HG03095 (cell line): ENCODE results near the gene DNAJB11.

ENCODE experiments used
- ATAC-seq: cut with Tn5 transposase; IDR thresholded peaks from one replicate; pipeline ENCODE4 v1.9.1; 2021; ENCODE audit warnings: moderate library complexity; ENCODE audit not compliant: unreplicated experiment

The DNAJB11 gene

DNA sequence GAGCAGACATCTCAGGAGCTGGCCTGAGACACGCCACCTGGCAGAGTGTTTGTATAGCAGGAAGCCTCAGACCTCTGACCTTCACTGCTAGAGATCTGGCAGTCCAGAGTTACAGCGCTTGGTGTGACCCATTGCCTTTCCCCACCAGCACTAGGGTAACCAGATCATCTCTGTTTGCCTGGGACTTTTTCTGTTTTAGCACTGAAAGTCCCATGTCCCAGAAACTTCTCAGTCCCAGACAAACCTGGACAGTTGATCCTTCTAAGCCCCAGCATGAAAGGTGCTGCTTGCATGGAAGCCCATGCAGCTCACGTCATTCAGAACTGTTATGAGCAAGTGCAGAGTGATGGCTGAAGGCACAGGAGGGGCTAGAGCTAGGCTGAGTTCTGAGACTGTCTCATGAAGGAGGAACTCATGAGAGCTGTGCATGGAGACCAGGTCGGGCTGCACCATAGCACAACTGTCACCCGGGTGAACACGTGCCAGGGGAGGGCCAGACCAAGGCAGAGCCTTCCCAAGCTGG is 24.1 kb downstream of the DNAJB11 start:
- no peak for ATAC-seq

DNA sequence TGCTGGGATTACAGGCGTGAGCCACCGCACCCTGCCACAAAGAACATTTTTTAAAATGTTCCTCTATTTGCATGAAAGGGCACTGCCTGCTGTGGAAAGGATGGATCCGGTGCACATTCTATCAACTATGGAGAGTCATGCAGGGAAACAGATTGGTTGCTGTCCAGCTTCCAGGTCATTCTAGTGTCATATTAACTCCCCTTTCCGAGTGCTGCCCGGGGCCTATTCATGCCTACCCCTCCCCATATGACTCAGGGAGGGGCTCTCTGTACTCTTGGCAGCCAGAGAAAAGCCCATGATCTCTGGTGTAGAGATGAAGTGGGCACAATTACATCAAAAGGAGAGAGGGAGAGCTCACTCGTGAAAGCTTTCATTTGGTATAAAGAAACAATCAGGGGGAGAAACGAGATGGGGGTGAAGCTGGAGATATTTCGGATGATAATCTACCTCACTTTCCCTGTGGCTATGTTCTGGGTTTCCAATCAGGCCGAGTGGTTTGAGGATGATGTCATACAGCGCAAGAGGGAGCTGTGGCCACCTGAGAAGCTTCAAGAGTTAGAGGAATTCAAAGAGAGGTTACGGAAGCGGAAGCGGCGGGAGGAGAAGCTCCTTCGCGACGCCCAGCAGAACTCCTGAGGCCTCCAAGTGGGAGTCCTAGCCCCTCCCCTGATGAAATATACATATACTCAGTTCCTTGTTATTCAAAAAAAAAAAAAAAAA is 26.2 kb downstream of the DNAJB11 start:
- no peak for ATAC-seq

DNA sequence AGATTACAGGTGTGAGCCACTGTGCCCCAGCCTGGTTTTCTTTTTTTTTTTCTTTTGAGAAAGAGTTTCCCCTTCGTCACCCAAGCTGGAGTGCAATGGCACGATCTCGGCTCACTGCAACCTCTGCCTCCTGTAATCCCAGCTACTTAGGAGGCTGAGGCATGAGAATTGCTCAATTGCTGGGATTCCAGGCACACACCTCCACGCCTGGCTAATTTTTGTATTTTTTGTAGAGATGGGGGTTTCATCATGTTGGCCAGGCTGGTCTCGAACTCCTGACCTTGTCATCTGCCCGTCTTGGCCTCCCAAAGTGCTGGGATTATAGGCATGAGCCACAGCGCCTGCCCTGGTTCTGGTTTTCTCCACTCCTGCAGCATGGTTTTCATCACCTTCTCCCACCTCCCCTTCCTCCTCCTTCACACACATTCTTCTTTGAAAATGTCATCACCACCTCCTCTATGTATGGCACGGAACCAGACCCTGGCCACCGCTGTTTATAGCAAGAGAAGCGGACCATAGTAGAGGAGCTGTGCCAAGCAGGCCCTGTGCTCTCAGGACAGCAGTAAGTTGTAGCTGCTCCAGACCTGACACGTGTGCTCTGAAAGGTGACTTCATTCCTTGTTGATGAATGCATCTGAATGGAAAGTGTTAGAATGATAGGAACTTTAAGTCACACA is 27.7 kb downstream of the DNAJB11 start:
- ATAC-seq = no peak

DNA sequence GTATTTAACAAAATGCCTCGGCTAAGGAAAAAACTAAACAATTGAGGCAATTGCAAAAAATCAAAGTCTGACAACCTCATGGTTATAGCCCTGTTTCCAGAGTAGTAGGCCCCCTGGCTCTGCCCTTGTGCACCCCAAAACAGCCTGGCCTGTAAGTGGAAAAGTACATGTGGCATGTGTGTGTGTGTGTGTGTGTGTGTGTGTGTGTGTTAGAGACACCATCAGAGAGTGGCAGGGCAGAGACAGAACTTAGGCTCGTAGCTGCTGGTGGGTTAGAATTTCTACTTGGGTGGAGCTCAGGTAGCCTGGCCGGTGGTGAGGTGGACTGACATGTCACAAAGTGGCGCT is 28.2 kb downstream of the DNAJB11 start:
- no peak for ATAC-seq

DNA sequence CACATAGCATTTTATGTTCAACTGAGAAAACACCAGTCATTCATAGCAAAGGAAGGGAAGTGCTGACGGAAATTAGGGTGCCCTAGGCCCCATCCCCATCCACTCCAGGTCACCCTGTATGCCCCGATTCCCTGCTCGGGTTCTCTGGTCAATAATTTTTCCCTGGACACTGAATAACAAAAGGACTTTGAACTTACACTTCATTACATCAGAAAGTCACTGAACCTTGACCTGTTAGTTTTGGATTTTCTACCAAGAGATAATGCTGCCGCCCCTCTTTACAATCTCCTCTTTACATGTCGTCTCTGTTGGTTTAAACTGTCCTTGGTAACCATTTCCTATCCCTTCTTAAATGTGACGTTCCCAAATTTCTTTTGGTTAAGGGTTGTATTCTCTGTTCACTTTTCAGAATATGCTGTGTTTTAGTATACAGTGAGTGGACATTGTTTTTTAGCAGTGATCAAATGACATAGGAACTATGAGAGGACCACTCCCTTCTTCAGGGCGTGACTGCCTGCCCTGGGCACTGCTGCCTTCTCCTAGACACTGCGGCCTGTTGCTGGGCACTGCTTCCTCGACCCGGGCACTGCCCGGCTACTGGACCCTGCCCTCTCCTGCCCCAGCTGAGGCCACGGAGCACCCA is 28.7 kb downstream of the DNAJB11 start:
- ATAC-seq = no peak

DNA sequence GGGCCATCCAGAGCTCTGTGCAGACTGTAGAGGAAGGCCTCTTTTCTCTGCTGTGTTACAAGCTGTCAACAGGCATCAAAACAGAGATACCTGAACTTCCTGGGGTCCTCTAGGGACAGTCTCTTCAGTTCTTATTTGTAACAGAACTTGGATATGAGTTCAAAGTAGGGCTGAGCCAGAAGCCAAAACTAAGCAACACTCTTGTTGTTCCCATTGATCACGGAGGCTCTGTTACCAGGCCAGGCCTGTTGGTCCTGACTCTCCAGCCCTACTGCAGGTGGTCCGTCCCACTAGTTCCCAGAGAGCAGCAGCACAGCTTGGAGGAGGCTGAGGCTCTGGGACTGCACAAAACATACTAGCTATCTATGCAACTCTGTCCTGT is 29.3 kb downstream of the DNAJB11 start:
- no peak for ATAC-seq

DNA sequence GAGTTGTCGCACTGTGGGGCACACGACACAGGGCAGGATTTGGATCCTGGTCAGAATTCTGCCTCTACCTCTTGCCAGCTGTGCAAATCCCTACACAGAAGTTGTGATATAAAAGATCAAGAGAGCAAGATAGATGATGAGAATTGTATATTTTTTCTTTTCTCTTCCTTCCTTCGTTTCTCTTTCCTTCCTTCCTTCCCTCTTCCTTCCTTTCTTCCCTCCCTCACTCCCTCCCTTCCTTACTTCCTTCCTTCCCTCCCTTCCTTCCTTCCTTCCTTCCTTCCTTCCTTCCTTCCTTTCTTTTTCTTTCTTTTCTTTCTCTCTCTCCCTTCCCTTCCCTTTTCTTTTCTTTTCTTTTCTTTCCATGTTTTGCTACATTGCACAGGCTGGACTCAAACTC is 30.4 kb downstream of the DNAJB11 start:
- ATAC-seq = no peak

DNA sequence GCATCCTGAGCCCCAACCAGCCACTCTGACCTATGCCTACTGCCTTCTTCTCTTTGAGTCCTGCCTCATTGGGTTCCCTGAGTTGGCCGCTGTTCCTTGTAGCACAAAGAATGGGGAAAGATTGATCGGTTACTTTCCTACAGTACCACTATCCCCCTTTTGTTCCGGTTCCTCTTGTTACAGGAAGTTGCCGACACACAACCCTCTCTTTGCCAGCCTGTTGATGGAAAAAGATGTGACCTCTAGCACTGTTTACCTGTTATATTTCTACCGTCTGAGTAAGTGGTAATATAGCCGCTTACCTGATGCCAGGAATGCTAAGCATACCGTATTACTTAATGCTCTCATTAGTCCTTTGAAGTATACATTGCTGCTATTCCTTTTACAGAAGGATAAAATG is 32.6 kb downstream of the DNAJB11 start:
- ATAC-seq = no peak

DNA sequence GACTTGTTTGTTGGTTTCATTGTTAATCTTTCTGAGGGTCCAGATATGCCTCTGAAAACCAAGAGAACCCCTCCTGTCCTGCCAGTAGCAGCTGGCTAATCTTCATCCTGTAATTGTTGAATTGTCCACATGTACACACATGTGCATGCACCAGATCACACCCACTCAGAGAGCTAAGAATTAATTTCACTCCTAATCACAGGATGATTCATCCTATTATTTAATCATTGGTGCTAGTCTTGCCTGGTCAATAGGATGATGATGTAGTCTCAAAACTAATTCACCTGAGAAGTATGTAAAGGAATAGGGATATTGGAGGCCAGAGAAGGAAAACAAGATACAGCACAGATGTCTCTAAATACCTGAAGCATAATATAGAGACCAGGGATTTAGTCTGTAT is 34.6 kb downstream of the DNAJB11 start:
- ATAC-seq = no peak

DNA sequence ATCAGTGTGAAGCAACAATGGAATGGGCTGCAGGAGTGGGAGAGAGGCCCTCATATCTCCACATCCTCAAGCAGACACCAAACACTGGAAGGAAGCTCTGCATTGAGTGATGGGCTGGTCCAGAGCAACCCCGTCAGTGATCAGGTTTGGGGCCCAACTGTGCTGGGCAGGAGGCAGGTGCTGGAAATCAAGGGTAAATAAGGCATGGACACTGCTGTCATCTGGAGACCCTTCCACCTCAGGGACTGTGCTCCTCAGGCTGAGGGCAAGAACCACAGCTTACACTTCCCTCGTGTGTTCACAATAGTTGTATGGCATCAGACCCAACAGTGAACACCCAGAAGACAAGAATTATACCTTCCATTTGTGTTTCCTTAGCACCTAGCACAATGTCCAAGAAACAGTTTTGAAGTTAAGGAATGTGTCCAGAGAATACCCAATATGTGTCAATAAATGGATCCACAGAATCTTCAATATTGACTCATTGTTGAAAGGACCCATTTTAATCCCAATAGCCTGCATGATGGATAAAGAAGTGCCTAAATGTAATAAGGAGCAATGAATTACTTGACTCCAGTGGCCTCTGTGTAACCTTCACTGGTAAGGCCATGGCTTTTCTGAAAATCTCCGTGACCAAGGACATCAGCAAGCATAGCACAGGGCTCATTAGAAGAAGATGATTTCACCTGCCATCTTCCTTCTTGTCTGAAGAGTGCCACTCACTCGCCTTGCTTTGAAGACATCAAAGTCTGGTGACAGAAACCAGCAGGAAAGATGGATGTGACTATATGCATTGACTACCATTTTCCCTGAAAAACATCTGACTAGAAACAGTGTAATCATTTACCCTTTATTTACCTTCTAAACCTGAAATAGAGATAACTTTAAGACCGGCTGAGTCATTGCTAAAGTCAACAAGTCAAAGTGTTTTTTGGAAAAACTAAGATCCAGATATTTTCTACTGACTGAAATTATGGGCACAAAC is 35.3 kb downstream of the DNAJB11 start:
- no peak for ATAC-seq

DNA sequence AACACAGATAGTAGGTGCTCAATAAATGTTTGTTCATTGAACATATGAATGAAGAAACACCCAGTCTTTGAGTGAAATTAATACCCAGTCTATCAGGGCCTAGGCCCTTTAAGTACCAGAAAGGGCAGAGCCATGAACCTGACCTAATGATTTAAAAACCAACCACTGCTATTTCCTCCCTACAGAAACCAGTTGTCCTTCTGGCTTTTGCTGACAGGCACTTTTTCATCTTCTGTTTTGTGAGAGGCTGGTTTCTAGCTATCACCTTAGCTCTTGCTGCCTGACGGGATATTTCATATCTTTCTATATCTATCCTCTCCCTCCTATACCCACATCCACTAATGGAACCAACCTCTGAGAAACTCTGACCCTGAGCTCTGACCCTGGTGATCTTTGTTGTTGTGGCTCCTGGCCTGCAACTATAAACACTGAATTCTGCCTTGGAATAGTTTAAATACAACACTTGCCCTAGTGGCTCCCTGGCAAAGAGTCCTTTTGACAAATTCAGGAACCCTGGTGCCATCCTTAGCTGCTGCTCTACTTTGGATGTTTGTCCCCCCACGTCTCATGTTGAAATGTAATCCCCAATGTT is 38.2 kb downstream of the DNAJB11 start:
- no peak for ATAC-seq

DNA sequence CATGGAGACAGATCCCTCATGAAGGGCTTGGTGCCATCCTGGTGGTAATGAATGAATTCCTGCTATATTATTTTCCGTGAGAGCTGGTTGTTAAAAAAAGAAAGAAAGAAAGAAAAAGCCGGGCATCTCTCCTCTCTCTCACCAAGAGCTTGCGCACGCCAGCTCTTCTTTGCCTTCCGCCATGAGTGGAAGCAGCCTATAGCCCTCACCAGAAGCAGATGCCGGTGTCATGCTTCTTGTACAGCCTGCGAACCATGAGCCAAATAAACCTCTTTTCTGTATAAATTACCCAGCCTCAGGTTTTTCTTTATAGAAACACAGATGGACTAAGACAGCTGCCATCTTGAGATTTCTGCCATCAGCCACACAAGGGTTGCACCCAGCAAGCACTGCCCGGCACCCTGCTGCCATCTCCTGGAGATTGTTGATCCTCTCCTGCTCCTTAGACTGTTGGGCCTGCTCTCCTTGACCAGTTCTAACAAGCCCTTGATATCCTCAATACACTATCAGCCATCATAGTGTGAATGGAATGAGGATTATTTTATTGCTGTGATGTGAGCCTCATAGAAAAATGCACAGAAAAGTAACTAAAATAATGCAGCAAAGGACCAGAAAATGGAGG is 38.8 kb downstream of the DNAJB11 start:
- ATAC-seq = no peak

DNA sequence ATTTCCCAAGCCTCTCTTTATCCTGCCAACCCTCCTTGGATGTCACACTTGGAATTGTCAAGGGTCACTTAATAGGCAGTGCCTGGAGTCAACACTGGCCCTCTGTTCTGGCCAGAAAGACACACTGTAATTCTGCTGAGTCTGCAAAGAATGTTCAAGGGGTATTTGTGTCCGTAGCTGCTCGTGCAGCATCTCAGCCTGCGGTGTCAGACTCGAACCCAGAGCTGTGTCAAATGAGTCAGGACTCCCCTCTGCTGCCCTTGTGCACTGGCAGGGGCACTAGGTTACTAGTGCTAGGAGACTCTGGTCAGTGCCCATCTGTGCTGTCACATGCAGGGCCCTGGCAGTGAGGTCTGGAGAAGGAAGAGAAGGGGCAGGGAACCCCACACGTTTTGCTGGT is 41.5 kb downstream of the DNAJB11 start:
- no peak for ATAC-seq

DNA sequence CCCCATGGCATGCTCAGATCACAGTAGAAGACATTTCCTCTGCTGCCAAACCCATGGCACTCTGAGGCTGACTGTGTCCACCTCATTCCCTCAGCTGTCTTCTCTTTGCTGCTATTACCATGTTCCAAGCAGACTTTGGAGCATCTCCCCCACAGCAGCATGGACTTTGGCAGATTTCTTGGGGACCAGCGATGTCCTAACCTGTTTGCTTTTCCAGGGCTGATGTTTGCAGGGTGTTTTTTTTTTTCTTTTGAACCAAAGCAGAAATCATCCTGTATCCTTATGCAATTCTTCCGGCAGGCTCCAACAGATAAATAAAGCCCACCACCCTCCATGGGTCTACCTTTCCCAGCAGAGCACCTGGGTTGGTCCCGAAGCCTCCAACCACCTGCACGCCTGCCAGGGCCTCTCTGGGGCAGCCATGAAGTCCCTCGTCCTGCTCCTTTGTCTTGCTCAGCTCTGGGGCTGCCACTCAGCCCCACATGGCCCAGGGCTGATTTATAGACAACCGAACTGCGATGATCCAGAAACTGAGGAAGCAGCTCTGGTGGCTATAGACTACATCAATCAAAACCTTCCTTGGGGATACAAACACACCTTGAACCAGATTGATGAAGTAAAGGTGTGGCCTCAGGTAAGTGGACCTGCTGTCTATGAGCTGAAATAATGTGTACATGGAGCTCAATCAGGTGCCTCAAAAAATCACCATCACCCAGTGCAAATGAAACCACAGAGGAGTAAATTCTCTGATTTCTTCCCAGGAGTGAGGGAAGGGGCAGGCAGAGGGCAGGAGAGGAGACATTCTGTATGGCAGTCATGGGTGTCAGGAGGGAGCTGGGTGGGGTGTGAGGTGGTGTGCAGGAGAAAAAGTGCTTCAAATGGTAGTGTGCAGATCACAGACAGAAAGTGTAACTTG is 42.5 kb downstream of the DNAJB11 start, which contains the start of gene AHSG:
AHSG (plus strand) TSS at position 340 of the 916 bp plus-strand sequence; CDS start at position 422, 82 bp downstream.
- ATAC-seq = no peak

DNA sequence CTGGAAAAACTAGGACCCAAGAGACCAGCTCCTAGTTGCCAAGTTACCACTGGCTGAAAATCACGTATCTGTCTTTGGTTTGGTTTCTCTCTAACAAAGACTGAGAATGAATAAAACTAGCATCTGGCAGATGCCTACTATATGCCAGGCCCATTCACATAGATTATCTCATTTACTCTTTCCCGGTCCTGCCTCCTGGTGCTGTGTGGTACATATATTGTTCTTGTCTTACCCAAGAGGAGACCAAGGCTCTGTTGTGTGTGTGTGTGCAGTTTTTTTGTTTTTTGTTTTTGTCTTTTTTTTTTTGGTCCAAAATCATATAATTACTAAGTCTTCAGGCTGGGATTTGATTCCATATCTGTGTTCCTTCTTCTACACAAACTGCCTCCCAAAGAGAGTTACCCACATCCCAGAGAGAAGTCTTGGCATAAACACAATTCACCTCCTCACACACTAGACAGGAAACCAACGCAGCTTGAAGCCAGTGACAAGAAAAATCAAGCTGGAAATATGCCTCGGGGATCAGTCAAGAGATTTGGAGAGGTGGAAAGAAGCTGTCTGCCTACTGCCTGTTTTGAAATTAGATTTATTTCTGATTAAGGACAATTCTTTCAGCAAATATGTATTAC is 43.2 kb downstream of the DNAJB11 start:
- no peak for ATAC-seq

DNA sequence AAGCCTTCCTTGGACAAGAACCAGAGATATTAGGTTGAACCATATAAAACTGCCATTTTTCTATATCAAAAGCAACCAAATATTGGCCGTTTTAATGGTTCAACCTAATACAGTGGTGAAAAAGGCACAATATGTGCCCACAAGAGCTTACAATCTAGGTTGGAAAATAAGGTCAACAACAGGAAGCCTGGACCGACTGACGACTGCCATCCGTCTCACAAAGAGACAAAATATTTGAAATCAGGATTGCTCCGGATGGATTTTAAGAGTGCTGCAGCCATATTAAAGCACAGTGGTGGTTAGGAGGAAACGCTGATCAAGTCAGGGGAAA is 43.7 kb downstream of the DNAJB11 start:
- ATAC-seq = no peak

DNA sequence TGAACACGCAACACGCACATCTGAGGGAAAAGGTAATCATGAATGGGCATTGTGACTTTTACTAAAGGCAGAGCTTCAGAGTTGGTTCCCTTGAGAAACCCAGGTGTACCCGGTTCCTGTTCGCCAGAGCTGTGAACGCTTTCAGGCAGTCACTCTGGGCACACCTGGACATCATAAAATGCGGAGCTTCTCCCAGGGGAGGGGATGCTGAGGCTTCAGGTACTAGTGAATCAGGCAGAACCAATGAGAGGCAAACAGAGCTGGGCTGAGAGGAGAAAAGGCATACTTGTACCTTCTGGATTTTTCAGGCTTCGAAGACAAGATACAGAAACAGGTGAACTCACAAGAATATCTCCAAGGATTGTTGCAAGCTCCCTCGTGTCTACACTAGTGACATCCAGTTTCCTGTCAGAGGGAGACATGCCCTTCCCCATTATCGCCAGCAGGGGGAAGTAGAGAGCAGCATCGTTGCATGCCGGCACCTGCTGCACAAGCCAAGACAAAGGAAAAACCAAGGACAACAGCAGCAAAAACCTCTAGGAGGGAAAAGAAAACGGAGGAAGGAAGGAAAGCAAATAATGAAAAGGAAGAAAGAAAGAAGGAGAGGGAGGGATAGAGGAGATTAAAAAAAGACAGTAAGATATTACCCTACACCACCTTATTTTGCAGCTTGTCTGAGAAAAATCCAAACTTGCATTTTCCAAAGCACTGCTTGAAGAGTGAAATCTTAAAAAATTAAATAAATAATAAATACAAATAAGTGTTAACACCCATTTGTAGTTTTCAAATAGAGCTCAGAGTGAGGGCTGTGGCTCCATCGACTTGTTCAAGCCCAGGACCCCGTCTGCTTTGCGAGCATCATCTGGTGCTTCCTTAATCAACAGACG is 44.3 kb downstream of the DNAJB11 start:
- no peak for ATAC-seq

DNA sequence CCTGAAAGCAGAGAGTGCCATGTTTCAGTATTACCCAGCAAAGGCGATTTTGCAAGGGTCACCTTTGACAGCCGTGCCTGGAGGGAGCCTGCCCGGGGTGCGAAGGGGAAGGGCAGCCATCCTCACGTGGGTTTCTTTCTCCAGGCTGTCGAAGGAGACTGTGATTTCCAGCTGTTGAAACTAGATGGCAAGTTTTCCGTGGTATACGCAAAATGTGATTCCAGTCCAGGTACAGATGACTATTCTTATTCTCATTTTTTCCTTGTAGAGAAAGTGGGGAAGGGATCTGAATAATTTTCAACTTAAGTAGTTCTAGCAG is 45.7 kb downstream of the DNAJB11 start:
- ATAC-seq = no peak
